Keratinocyte (primary cell): Measurements from ENCODE around the gene RAB3A. TPM values are rescaled to one million over a fixed set of nuclear protein-coding genes. Genes with fewer than 3 reads are reported as not detected.

Source experiments
- DNase-seq: peaks from one replicate; pipeline ENCODE4 v3.0.0-alpha.2; 2011; ENCODE audit warnings: low read depth, missing footprints, low spot score
- FAIRE-seq: peaks from 2 replicates; lab custom pipeline; 2011; peaks lifted over from hg19 to GRCh38; lab: Jason Lieb, UNC
- H2AFZ ChIP-seq: 2 replicates; pipeline ENCODE4 v1.6.0; 2012; ENCODE audit warnings: low read length, control low read depth, inconsistent platforms; ENCODE audit not compliant: control insufficient read depth
- H3K27ac ChIP-seq: 2 replicates; pipeline ENCODE4 v1.5.1; 2011; ENCODE audit warnings: low read length; ENCODE audit not compliant: control insufficient read depth, insufficient read depth
- H3K27me3 ChIP-seq: 3 replicates; pipeline ENCODE4 v1.6.0; 2011; ENCODE audit warnings: low read length; ENCODE audit not compliant: control insufficient read depth, insufficient read depth; ENCODE audit errors: extremely low read depth
- H3K36me3 ChIP-seq, 2 experiments: 2 replicates in 1 of 2; 3 replicates in 1 of 2; pipeline ENCODE4 v1.5.1; 2011; ENCODE audit warnings: low read length in 2 of 2, mild to moderate bottlenecking in 1 of 2; ENCODE audit not compliant: control insufficient read depth in 2 of 2, insufficient read depth in 2 of 2; ENCODE audit errors: extremely low read depth in 1 of 2
- H3K4me1 ChIP-seq: 3 replicates; pipeline ENCODE4 v1.5.1; 2011; ENCODE audit warnings: low read length; ENCODE audit not compliant: control insufficient read depth, insufficient read depth; ENCODE audit errors: extremely low read depth
- H3K4me2 ChIP-seq: 3 replicates; pipeline ENCODE4 v1.6.0; 2011; ENCODE audit warnings: low read depth, low read length; ENCODE audit not compliant: control insufficient read depth, insufficient read depth; ENCODE audit errors: extremely low read depth
- H3K4me3 ChIP-seq, 3 experiments: fragments of 200-600 bp in 1 of 3; sonication (generic) in 1 of 3; 2 replicates in 2 of 3; 3 replicates in 1 of 3; pipeline ENCODE4 v1.5.1; 2011 to 2016; ENCODE audit warnings: low read length in 3 of 3, mild to moderate bottlenecking in 3 of 3, control low read depth in 2 of 3, inconsistent platforms in 1 of 3, low read depth in 1 of 3, mixed read lengths in 1 of 3, mixed run types in 1 of 3, moderate library complexity in 1 of 3; ENCODE audit not compliant: control insufficient read depth in 2 of 3, insufficient read depth in 2 of 3; ENCODE audit errors: extremely low read depth in 1 of 3
- H3K79me2 ChIP-seq: 2 replicates; pipeline ENCODE4 v1.6.0; 2012; ENCODE audit warnings: low read length; ENCODE audit not compliant: control insufficient read depth, insufficient read depth
- H3K9ac ChIP-seq: 3 replicates; pipeline ENCODE4 v1.6.0; 2011; ENCODE audit warnings: low read length; ENCODE audit not compliant: control insufficient read depth, insufficient read depth; ENCODE audit errors: extremely low read depth
- H3K9me1 ChIP-seq: 3 replicates; pipeline ENCODE4 v1.6.0; 2011; ENCODE audit warnings: low read length; ENCODE audit not compliant: control insufficient read depth, insufficient read depth; ENCODE audit errors: extremely low read depth
- H3K9me3 ChIP-seq: 2 replicates; pipeline ENCODE4 v1.5.1; 2012; ENCODE audit warnings: low read depth, low read length; ENCODE audit not compliant: control insufficient read depth
- H4K20me1 ChIP-seq: 3 replicates; pipeline ENCODE4 v1.6.0; 2011; ENCODE audit warnings: low read length; ENCODE audit not compliant: control insufficient read depth, insufficient read depth; ENCODE audit errors: extremely low read depth
- CTCF ChIP-seq, 3 experiments: IDR thresholded peaks in 1 of 3; conservative IDR thresholded peaks in 1 of 3; optimal IDR thresholded peaks in 1 of 3; 2 replicates in 2 of 3; 3 replicates in 1 of 3; pipeline versions ENCODE3 to v1.5.1; 2011; ENCODE audit warnings: low read length in 3 of 3, mild to moderate bottlenecking in 3 of 3, moderate library complexity in 2 of 3, control low read depth in 1 of 3, inconsistent platforms in 1 of 3; ENCODE audit not compliant: insufficient read depth in 2 of 3; ENCODE audit errors: extremely low read depth in 1 of 3
- EZH2 ChIP-seq: IDR thresholded peaks from one replicate; pipeline ENCODE4 v1.6.1; 2012; ENCODE audit warnings: inconsistent platforms, mild to moderate bottlenecking, low read length, moderate library complexity
- dilution Hi-C: fragments of 300-500 bp; cut with MboI; formaldehyde crosslinking; loops from one replicate; pipeline ENCODE4 v1.7.0; 2020; ENCODE audit warnings: low sequenced_read_pairs; ENCODE audit not compliant: extremely low pct_ligation_motif_present
- polyA plus RNA-seq, 5 experiments: library from polyadenylated mRNA; depleted of rRNA in 3 of 5; stranded (reverse) in 3 of 5; stranded (forward) in 1 of 5; unstranded in 1 of 5; fragments of >200 nt; gene quantifications; 1 replicate in 1 of 5; 2 replicates in 3 of 5; 3 replicates in 1 of 5; pipeline versions ENCODE4 v1.2.1 to v1.2.3, GENCODE V29; 2011 to 2012; ENCODE audit warnings: missing spikeins in 2 of 5, low read depth in 1 of 5, low replicate concordance in 1 of 5

RAB3A gene
- polyA plus RNA-seq, 1 donor (not counting 4 experiments of a cell fraction or from before 2014, with no cell fraction given) = 0.56 TPM

- Histone ChIP-seq H3K79me2 (no peaks in the 10 kb centered on the region), H3K27ac (no peak overlapping the region), H3K27me3 (no peaks in the 10 kb centered on the region), H3K9ac (no peak overlapping the region), H4K20me1 (peaks cover 4% of the 10 kb centered on the region), H3K4me3 (no peak overlapping the region), H3K36me3 (no peaks in the 10 kb centered on the region), H2AFZ (no peak overlapping the region), H3K4me1 (peaks cover 9% of the 10 kb centered on the region), H3K4me2 (no peak overlapping the region), H3K9me3 (no peaks in the 10 kb centered on the region), H3K9me1 (no peaks in the 10 kb centered on the region)
- no peak for TF ChIP-seq EZH2
- TF ChIP-seq CTCF (optimal IDR thresholded peaks at IDR 0.05 in 1 of 3, IDR thresholded peaks at IDR 0.05 in 1 of 3, conservative IDR thresholded peaks at IDR 0.05 in 1 of 3; ENCODE audit: extremely low read depth in 1 of 3, insufficient read depth in 2 of 3, low read length in 3 of 3) = no peak
- no peak for DNase-seq
- no peak for FAIRE-seq
- dilution Hi-C loops = no loop called here
Observed at GRCh38 chr19:18176367-18177310, 27.2 kb downstream of the RAB3A start.

GRCh38 chr19:18174983-18175382 lies 28.9 kb downstream of the RAB3A start:
- Histone ChIP-seq H3K79me2 (no peaks in the 10 kb centered on the region), H4K20me1 (peaks cover 4% of the 10 kb centered on the region), H3K4me3 (no peak overlapping the region), H3K4me2 (no peak overlapping the region), H3K9ac (no peak overlapping the region), H3K36me3 (peaks cover 5 to 6% of the 10 kb centered on the region in 2 experiments), H3K27ac (no peak overlapping the region), H3K4me1 (peaks cover 9% of the 10 kb centered on the region), H3K27me3 (no peaks in the 10 kb centered on the region), H3K9me3 (no peaks in the 10 kb centered on the region), H3K9me1 (no peaks in the 10 kb centered on the region), H2AFZ (no peak overlapping the region)
- no peak for FAIRE-seq
- TF ChIP-seq EZH2 = no peak
- dilution Hi-C loops = no loop called here
- DNase-seq = no peak
